LNCAP (cell line): Measurements from ENCODE around the gene NRAP.

ENCODE experiments used
- CTCF ChIP-seq: fragments of 450-650 bp; IDR thresholded peaks from 2 replicates; pipeline ENCODE4 v1.5.1; 2017; ENCODE audit warnings: mild to moderate bottlenecking

Gene NRAP

DNA sequence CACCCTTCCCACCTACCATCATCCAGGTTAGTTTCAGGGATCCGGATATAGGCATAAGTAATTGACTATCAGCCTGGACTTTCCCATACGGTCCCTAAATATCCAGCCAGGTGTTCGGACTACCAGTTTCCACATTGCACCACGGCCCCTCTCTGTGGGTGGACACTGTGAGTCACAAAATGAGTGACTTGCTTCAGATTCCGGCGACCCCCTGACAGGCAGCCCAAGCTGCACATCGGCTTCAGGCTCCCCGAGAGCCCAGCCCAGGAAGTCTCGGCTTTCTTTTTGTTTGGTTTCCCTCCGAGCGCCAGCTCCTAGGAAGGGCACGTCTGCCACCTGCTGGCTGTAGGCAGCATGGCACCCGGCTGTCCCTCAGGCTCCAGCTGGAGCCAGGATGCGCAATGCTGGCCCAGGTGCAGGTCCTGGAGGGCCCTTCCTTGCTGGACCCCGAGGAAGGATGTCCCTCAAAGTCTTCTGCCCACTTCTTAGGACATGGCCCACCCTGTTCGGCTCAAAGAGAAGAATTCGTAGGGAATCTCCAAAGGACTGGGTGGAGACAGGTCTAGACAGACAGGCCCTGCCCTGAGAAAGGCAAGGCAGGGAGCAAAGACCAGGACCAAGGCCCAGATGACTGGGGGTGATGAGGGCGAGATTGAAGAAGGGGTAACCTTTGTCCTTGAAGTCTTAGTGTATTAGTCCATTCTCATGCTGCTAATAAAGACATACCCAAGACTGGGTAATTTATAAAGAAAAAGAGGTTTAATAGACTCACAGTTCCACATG, 100.3 kb downstream of the NRAP start:
- peak; percentile 99 for TF ChIP-seq CTCF

DNA sequence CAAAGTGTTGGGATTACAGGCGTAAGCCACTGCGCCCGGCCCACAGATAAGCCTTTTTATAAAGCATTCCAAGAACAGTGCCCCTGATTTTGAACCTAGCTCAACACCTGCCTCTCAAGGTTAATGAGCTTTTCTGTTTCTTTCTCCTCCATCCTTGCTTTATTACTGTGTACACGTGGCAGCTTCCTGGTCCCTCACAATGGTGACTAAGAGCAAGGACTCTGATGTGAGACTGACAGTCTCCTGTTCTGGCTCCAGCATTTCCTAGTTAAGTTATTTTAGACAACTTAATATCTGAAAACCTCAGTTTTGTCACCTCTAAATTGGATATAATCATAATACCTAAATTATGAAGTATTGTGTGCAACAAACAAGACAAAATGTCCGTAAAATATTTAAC, 101.1 kb downstream of the NRAP start:
- no peak for TF ChIP-seq CTCF

- TF ChIP-seq CTCF, result no peak
Observed at GRCh38 chr10:113562069-113562468, 101.8 kb downstream of the NRAP start.

DNA sequence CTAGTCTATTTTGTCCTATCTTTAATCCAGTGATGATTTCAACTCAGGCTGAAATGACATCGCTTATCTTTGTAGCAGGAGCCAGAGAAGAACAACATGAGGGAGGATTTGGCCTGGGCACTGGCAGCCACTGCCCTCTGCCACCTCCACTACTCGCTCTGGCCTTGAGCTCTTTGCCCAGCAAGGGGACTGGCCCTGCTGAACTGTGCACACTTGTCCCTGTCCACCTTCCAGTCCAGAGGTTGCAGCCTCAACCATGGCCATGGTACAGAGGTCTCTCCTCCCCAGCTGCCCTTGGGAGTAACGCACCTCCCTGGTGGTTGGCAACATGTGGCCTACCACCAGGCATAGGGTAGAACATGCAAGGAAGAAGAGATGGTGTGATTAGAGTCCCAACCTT, 102.6 kb downstream of the NRAP start:
- no peak for TF ChIP-seq CTCF

- TF ChIP-seq CTCF, result no peak
Observed at GRCh38 chr10:113560071-113560470, 103.8 kb downstream of the NRAP start.

- TF ChIP-seq CTCF, result no peak
Observed at GRCh38 chr10:113557903-113558321, 105.9 kb downstream of the NRAP start.

GRCh38 chr10:113557424-113557862, 106.4 kb downstream of the NRAP start:
- TF ChIP-seq CTCF, result no peak

DNA sequence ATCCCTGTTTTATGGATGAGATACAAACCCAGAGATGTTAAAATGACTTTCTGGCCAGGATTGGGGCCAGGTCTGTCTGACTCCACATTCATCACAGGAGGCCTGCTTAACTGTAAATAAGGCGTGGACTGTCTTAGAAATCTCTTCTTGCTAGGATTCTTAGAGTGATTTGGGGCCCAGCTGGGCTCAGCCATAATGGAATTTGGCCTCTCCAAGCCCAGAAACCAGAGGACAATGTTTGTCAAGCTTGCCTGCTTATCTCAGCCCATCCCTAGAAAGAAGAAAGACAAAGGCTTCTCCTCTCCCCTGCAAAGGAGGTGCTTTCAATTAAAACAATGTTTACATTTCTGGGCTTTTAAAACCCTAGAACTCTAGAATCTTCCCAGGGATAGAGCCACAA, 108.1 kb downstream of the NRAP start:
- no peak for TF ChIP-seq CTCF
